GM10847 (cell line): ENCODE data around the gene CCDC51.

Experiments
- POLR2A ChIP-seq: IDR thresholded peaks from 2 replicates; pipeline ENCODE4 v1.6.1; 2011; ENCODE audit not compliant: insufficient read length; ENCODE audit errors: extremely low read depth

CCDC51 gene

GRCh38 chr3:48405343-48405881, 34.5 kb downstream of the CCDC51 start:
- no peak for TF ChIP-seq POLR2A

GRCh38 chr3:48404440-48405342, 35.2 kb downstream of the CCDC51 start:
- no peak for TF ChIP-seq POLR2A

GRCh38 chr3:48403533-48404439, 36.1 kb downstream of the CCDC51 start:
- no peak for TF ChIP-seq POLR2A

- no peak for TF ChIP-seq POLR2A
These were observed 37.0 kb downstream of the CCDC51 start for GRCh38 chr3:48402907-48403306.

- TF ChIP-seq POLR2A = no peak
These were observed 37.6 kb downstream of the CCDC51 start for GRCh38 chr3:48402281-48402732.

- no peak for TF ChIP-seq POLR2A
These were observed 39.0 kb downstream of the CCDC51 start for GRCh38 chr3:48400824-48401433.

GRCh38 chr3:48399387-48400172, 40.3 kb downstream of the CCDC51 start:
- no peak for TF ChIP-seq POLR2A

- no peak for TF ChIP-seq POLR2A
These were observed 41.1 kb downstream of the CCDC51 start for GRCh38 chr3:48398701-48399386.

GRCh38 chr3:48397767-48398681, 41.9 kb downstream of the CCDC51 start:
- TF ChIP-seq POLR2A = no peak

- no peak for TF ChIP-seq POLR2A
These were observed 44.2 kb downstream of the CCDC51 start for GRCh38 chr3:48395714-48396113.

GRCh38 chr3:48394391-48394790, 45.5 kb downstream of the CCDC51 start:
- TF ChIP-seq POLR2A = no peak

GRCh38 chr3:48388966-48389365, 51.0 kb downstream of the CCDC51 start:
- no peak for TF ChIP-seq POLR2A

GRCh38 chr3:48387634-48388033, 52.3 kb downstream of the CCDC51 start:
- TF ChIP-seq POLR2A = no peak
